NCI-H446 treated with DMSO at 0.1 percent for 48 hours (cell line): ENCODE data around the gene CPAMD8.
"Not testable (repeated sequence)": the region's sequence is repeated elsewhere in the genome, so short reads cannot be mapped to it uniquely, and the experiment has no call there.

Experiments
- DNase-seq: peaks from one replicate; lab custom pipeline; 2025; lab: John Stamatoyannopoulos, UW

CPAMD8 gene

DNA sequence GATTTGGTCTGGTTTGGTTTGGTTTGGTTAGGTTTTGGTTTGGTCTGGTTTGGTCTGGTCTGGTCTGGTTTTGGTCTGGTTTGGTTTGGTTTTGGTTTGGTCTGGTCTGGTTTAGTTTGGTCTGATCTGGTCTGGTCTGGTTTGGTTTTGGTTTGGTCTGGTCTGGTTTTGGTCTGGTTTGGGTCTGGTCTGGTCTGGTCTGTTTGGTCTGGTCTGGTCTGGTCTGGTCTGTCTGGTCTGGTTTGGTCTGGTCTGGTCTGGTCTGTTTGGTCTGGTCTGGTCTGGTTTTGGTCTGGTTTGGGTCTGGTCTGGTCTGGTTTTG lies 151.7 kb downstream of the CPAMD8 start:
- not testable (repeated sequence) for DNase-seq

DNA sequence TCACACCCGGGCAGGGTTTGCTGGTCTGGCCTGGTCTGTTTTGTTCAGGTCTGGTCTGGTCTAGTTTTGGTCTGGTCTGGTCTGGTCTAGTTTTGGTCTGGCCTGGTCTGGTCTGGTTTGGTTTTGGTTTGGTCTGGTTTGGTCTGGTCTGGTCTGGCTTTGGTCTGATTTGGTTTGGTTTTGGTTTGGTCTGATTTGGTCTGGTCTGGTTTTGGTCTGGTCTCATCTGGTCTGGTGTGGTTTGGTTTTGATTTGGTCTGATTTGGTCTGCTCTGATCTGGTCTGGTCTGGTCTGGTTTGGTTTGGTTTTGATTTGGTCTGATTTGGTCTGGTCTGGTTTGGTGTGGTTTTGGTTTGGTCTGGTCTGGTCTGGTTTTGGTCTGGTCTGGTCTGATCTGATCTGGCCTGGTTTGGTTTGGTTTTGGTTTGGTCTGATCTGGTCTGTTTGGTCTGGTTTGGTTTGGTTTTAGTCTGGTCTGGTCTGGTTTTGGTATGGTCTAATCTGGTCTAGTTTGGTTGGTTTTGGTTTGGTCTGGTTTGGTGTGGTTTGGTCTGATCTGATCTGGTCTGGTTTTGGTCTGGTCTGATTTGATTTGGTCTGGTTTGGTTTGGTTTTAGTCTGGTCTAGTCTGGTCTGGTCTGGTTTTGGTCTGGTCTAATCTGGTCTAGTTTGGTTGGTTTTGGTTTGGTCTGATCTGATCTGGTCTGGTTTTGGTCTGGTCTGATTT lies 152.2 kb downstream of the CPAMD8 start:
- no peak for DNase-seq

DNA sequence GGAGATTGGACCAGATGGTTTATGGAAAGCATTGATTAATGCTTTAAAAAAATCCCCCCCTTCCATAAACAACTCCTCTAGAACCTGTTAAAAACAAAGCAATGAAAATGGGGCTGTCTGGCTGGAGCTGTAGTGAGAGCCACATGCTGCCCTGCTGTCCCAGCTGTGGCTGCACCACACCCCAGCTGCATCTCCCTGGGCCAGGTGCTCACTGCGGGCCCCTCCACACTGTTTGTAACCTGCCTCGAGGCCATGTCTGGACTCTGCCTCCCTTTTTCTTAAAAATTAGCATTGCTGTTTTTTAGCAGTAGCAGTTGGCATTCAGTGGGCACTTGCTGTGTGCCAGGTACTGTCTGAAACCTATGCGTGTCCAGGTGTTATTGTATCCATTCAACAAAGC lies 153.0 kb downstream of the CPAMD8 start:
- no peak for DNase-seq

DNA sequence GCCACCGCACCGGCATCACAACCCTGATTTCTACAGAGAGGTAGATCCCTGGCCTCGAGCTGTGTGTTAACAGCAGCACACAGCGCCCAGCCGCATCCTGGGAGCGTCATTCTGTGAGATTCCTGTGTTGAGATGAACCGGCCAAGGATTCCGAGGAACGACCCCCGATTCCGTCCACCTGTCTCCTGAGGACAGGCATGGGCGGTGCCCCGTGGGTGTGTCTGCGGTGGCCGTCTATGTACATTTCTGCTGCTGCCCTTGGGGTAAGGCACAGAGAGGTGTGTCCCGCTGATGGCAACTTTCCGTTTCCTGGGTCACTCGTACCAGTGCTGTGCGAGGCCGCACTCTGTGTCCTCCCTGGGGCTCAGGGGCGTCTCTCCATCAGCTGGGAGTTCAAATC lies 153.9 kb downstream of the CPAMD8 start:
- DNase-seq, result no peak

DNA sequence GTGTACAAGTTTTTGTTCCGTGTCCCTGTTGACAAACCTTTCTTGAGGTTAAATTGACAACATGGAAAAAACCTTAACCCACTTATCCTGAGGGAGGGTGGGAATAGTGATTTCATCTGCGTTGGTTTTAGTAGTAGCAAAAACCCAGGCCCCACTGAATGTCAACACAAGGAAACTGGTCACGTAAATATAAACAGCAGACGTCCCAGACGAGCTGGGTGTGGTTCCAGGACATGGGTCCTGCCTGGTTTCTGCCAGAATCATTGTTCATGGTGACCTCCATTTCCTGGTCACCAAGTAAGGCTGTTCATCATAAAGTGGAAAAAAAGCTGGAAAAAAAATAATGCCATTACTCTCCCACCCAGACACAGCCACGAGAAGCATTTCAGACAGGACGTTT lies 154.7 kb downstream of the CPAMD8 start:
- no peak for DNase-seq

DNA sequence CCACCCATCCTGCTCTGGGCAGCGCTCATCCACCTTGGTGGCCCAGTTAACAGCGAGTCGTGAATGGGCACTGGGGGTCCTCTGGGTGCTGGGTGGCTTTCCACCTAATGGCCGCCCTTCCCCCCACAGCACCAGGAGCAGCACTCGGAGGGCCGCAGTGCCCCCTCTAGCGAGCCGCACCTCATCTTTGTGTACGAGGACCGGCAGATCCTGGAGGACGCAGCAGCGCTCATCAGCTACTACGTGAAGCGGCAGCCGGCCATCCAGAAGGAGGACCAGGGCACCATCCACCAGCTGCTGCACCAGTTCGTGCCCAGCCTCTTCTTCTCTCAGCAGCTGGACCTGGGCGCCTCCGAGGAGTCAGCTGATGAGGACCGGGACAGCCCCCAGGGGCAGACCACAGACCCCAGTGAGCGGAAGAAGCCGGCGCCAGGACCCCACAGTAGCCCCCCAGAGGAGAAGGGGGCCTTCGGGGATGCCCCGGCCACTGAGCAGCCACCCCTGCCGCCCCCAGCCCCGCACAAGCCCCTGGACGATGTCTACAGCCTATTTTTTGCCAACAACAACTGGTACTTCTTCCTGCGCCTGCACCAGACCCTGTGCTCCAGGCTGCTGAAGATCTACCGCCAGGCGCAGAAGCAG lies 157.2 kb downstream of the CPAMD8 start:
- no peak for DNase-seq

DNA sequence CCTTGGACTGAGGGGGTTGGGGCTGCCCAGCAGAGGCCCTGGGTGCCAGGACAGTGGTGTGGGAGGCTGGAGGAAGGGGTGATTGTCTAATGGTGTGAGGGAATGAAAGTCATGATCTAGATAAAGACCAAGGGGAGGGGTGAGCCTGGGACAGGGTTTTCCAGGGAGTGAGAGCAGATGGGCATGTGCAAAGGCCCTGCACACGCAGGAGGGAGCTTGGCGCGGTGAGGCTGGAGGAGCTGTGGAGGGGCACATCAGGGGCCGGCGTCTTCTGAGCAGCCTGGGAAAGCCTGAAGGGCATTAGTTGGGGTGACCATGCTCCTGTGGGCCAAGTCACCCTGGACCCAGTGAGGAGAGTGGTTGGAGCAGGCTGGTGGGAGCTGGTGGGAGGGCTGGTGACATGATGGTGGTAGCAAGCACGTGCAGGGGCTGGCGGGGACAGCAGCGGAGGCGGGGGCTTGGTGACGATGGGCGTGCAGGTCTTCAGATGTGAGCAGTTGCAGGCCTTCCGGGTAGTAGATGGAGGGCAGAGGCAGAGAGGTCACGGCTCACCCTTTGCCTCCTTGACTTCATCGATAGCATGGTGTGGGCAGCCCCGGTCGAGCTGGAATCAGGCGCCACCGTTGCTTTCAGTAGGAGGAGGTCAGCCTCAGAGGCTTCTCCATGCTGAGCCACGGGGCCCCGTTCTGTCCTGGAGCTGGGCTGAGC lies 158.0 kb downstream of the CPAMD8 start:
- DNase-seq, result no peak

DNA sequence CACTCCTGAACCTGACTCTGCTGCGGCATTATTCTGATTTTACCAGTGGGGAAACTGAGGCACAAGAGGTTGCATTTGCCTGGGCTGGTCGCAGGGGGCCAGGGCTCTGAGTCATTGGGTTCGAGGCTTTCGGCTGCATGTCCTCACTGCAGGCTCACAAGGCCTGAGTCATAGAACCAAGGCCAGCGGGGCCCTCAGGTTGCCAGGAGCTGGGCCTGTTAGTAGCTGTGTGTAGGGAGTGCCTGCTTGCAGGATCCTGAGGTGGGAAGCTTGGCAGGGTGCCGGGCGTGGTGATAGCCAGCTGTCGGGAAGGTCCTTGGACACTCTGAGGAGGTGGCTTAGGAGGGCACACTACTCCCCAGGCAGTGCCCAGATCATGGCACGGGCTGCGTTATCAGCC lies 159.4 kb downstream of the CPAMD8 start:
- DNase-seq, result no peak

DNA sequence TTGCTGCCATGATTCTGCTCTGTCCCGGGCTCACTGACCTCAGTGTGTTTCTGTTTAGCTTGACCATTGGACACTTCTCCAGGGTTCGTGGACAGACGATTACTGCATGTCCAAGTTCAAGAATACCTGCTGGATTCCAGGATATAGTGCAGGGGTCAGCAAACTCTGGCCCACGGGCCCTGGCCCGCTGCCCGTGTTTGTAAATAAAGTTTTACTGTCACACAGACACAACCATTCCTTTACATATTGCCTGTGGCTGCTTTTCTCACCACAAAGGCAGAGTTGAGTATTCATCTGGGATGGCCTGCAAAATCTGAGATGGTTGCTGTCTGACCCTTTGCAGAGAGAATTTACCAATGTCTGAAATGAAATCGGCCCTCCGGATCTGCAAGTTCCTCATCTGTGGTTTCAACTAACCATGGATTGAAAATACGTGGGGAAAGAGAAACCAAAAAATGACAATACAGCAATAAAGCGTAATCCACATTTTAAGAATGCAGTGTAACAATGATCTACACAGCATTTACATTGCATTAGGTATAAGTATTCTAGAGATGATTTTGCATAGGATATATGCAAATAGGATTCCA lies 163.7 kb downstream of the CPAMD8 start:
- DNase-seq, result no peak

DNA sequence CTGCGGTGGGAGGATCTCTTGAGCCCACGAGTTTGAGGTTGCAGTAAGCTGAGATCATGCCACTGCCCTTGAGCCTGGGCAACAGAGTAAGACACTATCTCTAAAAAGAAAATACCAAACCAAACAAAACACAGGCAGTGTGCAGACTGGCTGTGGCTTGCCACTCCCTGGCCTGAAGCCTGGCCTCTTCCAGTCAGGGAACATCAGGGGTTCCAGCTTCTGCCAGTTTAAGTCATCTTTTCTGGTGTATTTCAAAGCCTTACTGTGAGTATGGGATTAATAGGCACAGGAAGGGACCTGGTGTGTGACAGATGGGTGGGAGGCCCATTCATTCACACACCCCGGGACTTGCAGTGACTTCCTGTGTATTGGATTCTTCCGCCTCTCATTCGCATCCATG lies 164.8 kb downstream of the CPAMD8 start:
- DNase-seq, result no peak

DNA sequence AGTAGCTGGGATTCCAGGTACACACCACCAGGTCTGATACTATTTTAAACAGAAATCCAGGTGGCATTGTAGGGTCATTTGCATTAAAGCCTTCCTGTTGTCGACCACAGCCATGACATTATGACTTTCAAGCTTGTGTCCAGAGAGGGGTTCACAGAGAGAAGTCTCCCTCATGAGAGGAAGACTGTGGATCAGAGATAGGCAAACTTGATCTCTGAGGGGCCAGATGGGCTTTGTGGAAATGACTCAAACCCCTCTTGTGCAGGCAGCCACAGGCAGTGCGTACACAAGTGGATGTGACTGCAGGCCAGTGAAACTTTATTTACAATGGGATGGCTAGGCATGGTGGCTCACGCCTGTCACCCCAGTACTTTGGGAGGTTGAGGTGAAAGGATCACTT lies 165.6 kb downstream of the CPAMD8 start:
- DNase-seq, result no peak

DNA sequence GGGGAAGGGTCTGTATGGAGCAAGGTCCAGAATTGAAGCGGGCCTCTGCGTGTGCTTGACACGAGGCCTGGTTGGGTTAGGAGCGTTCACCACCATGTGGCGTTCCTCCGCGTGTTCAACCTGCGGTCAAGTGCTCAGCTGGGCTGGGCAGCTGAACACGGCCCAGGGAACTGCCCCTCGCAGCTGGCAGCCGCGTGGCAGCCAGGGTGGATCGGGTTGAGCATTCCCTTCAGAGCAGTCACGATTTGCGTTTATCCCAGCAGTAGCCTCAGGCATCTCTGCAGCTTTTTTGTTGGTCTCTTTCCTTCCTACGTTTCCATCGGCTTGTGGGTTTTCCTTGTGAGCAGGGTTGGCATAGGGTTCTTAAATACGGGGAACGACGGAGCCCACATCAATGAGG lies 166.5 kb downstream of the CPAMD8 start:
- DNase-seq, result no peak

DNA sequence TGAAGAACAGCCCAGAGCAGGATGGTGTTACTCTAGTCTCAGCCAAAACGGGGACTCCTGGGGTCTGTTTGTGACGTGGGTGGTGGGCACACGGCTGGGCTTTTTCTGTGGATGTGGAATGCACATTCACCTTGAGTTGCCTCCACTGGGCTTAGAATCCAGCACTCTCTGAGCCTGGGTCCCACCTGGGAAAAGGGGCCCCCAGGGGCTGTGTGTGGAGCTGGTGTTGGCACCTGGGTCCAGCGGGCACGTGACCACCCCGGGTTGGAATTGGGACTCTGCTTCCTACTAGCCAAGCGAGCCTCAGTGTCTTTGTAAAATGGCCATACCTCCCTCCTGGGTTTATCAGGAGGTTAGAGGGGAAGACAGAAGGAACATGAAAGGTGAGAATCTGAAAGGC lies 167.0 kb downstream of the CPAMD8 start:
- DNase-seq, result no peak

DNA sequence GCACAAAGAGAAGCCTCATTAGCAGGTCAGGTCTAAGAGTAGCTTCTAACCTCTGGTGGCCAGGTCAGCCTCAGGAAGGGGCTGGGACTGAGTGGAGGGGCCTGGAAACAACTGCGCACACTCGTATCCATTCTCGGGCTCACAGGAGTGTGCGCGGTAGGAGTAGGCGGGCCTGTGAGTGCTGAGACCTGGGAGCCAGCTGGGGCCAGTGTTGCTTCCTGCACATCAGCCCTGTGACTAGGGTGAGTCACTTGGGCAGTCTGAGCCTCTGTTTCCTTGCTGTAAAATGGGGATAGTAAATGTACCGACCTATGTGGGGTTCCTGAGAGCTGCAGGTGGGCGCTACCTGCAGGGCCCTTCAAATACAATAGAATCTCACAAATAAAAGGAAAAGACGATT lies 170.5 kb downstream of the CPAMD8 start:
- DNase-seq, result no peak

DNA sequence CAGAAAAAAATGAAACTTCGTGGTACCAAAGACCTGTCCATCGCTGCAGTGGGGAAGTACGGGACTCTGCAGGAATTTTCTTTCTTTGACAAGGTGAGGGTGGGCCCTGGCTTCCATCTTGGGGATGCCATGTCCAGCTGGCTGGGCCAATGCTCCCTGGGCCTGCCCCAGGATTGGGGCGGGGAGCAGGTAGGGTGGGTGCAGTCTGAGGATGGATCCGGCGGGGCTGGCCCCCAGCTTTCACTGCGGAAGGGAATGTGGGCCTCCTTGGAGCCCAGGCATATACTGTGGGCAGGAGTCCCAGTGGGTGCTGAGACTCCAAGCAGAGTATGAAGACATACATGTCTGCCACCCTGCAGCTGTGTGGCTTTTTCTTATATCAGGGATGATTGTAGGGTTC lies 173.5 kb downstream of the CPAMD8 start:
- DNase-seq, result no peak

DNA sequence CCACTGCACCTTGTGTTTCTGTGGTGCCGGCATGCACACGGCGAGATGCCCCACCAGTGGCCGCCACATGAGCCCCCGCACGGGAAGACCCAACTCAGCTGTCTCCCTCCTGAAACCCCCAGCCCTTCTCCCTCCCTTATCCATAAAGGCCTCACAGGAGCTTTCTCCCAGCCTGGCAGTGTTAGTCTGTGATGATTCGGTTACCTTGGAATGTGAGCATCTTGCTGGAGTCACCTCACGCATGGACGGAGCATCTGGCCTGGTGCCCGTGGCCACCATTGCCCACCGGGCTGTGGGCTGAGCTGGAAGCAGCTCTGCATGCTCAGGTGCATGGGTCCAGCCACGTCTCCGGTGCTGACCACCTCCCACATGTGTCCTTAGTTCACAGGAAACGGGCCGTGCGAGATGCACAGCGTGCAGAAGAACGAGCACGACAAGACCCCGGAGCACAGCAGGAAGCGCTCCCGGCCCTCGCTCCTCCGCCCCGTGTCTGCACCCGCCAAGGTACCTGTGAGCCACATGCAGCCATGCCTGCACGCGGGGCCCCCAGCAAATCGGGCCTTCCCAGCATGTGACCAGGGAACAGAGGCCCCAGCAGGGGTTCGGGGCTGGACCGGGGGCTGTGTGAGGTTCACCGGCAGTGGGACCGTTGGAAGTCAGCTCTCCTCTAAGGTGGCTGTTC lies 175.4 kb downstream of the CPAMD8 start:
- no peak for DNase-seq

DNA sequence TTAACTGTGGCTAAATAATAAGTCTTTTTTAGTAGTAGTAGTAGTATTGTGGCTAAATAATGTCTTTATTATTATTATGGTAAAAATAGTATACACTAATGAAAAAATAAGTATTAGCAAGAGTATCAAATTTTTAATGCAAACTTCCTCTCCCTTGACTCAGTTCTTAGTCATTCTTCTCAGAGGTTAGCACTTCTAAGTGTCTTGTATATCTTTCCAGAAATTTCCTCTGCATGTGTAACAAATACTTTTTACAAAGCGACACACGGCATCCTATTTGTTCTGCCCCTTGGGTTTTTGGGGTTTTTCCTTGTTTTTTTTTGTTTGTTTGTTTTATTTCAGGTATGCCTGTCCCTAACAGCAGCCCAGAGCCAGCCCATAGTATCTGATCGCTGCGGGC lies 176.5 kb downstream of the CPAMD8 start:
- no peak for DNase-seq

DNA sequence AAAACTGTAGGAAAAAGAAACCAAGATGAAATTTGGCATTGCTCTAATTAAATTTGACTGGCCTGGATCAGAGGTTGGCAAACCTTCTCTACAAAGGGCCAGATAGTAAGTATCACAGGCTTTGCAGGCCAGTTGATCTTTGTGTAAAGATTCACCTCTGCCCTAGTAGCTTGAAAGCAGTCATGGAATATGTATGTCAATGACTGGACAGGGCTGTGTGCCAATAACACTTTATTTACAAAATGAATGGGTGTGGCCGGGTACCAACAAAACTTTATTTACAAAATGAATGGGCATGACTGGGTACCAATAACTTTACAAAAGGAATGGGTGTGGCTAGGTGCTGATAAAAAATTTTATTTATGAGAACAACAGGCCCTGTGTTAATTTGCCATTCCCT lies 177.4 kb downstream of the CPAMD8 start:
- DNase-seq, result no peak

DNA sequence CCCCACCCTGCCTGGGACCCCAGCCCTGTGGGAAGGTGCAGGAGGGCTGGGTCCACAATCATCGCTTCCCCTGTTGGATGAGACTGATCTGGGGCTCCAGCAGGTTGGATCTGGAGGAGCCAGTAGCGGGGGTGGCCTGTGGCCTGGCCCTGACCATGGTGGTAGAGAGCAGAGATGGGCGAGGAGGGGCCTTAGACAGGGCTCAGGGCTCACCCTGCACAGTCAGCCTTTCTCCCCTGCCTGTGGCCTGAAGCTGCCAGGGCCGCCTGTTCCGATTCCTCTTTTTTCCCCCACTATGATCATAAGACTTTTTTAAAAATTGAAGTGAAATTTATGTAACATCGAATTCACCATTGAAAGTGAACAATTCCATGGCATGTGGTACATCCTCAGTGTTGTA lies 179.2 kb downstream of the CPAMD8 start:
- no peak for DNase-seq

DNA sequence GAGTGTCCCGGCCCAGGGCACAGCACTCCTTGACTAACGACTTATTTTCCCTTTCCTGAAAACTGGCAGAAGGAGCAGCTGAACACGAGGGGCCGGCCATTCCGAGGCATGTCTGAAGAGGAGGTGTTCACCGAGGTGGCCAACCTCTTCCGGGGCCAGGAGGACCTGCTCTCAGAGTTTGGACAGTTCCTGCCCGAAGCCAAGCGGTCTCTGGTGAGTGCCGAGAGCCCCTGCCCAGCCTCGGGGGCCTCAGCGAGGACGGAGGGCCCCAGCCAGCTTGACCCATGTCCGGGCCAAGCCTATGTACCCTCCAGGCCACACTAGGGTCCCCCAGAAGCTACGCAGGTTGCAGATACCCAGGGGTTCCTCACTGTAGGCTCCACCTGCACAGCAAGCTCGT lies 179.7 kb downstream of the CPAMD8 start:
- DNase-seq, result no peak
